OCI-LY7 (cell line): ENCODE measurements around the gene ZBTB47. TPM values are rescaled to one million over a fixed set of nuclear protein-coding genes. Genes with fewer than 3 reads are reported as not detected.

Experiments
- BruUV-seq: library from RNA; stranded (reverse); fragments of 400-500 nt; replicated peaks from 2 replicates; lab custom pipeline; 2021; lab: Mats Ljungman, UMichigan
- CTCF ChIA-PET: fragments of 300-600 bp; sonication (Branson Sonifier 250); formaldehyde crosslinking; loops from one replicate; lab custom pipeline; 2022; ENCODE audit warnings: antibody characterized with exemption; ENCODE audit not compliant: unreplicated experiment; lab: Charles Lee
- POLR2A ChIA-PET: fragments of 300-600 bp; sonication (Branson Sonifier 250); formaldehyde crosslinking; loops from one replicate; lab custom pipeline; 2022; ENCODE audit warnings: antibody characterized with exemption; lab: Charles Lee
- DNase-seq: peaks from one replicate; pipeline ENCODE4 v3.0.0-alpha.2; 2015; ENCODE audit warnings: low spot score
- H2AFZ ChIP-seq: fragments of 200-600 bp; sonication (generic), shearing (Covaris generic); 2 replicates; pipeline ENCODE4 v1.6.1; 2014; ENCODE audit warnings: mild to moderate bottlenecking, antibody characterized with exemption, low read length, moderate library complexity
- H3K27ac ChIP-seq: fragments of 200-600 bp; sonication (generic); 2 replicates; pipeline ENCODE4 v1.5.1; 2014; ENCODE audit warnings: mixed run types, low read depth, mild to moderate bottlenecking, moderate library complexity, low read length, inconsistent platforms; ENCODE audit not compliant: poor library complexity, severe bottlenecking
- H3K36me3 ChIP-seq: fragments of 200-600 bp; sonication (generic); 2 replicates; pipeline ENCODE4 v1.6.1; 2014; ENCODE audit warnings: mild to moderate bottlenecking, antibody characterized with exemption, low read length, moderate library complexity, mixed read lengths; ENCODE audit not compliant: insufficient read depth
- H3K4me1 ChIP-seq: fragments of 200-600 bp; sonication (generic); 2 replicates; pipeline ENCODE4 v1.5.1; 2014; ENCODE audit warnings: mild to moderate bottlenecking, low read length; ENCODE audit not compliant: insufficient read depth, poor library complexity, severe bottlenecking
- H3K4me2 ChIP-seq: fragments of 200-600 bp; sonication (generic); 2 replicates; pipeline ENCODE4 v1.6.1; 2014; ENCODE audit warnings: mild to moderate bottlenecking, low read length
- H3K4me3 ChIP-seq: fragments of 200-600 bp; sonication (generic); 2 replicates; pipeline ENCODE4 v1.5.1; 2014; ENCODE audit warnings: mild to moderate bottlenecking, low read depth, low read length; ENCODE audit not compliant: poor library complexity, severe bottlenecking
- H3K79me2 ChIP-seq: fragments of 200-600 bp; sonication (generic); 2 replicates; pipeline ENCODE4 v1.6.1; 2016; ENCODE audit warnings: low read depth, mild to moderate bottlenecking, low read length, moderate library complexity, mixed read lengths; ENCODE audit not compliant: insufficient read depth
- H3K9me2 ChIP-seq: fragments of 200-600 bp; sonication (generic); 2 replicates; pipeline ENCODE4 v1.6.1; 2016; ENCODE audit warnings: mild to moderate bottlenecking, low read length, mixed read lengths; ENCODE audit not compliant: insufficient read depth
- H3K9me3 ChIP-seq: fragments of 200-600 bp; sonication (generic); 2 replicates; pipeline ENCODE4 v1.6.1; 2014; ENCODE audit warnings: mild to moderate bottlenecking, mixed run types, low read length, mixed read lengths
- H4K20me1 ChIP-seq: fragments of 200-600 bp; sonication (generic); 2 replicates; pipeline ENCODE4 v1.6.1; 2014; ENCODE audit warnings: mild to moderate bottlenecking, antibody characterized with exemption, low read length, moderate library complexity, mixed read lengths; ENCODE audit not compliant: insufficient read depth
- EZH2phosphoT487 ChIP-seq: fragments of 200-600 bp; sonication (generic); IDR thresholded peaks from 2 replicates; pipeline ENCODE4 v1.6.1; 2018; ENCODE audit warnings: low read depth, borderline replicate concordance, mild to moderate bottlenecking, mixed run types, antibody characterized with exemption, low read length, moderate library complexity, mixed read lengths
- intact Hi-C: fragments of 100-400 bp; cut with micrococcal nuclease; formaldehyde crosslinking; loops from one replicate; pipeline ENCODE4 v1.10.0; 2022; ENCODE audit not compliant: unreplicated experiment
- total RNA-seq, 2 experiments: library from RNA; depleted of rRNA in 1 of 2; stranded (reverse); fragments of >200 nt in 1 of 2; shearing (Covaris generic) in 1 of 2; gene quantifications; 2 replicates each; pipeline ENCODE4 v1.2.3, GENCODE V29; 2014 to 2022
- TF ChIP-seq, protein P1 (sequence below): fragments of 200-600 bp; sonication (generic); conservative IDR thresholded peaks from 2 replicates; pipeline ENCODE4 v1.5.1; 2014; ENCODE audit warnings: mild to moderate bottlenecking, antibody characterized with exemption, low read length, moderate library complexity, mixed read lengths

ZBTB47 gene
- total RNA-seq, 2 experiments from 2014 or later: 0.09 TPM; not detected in 1

DNA sequence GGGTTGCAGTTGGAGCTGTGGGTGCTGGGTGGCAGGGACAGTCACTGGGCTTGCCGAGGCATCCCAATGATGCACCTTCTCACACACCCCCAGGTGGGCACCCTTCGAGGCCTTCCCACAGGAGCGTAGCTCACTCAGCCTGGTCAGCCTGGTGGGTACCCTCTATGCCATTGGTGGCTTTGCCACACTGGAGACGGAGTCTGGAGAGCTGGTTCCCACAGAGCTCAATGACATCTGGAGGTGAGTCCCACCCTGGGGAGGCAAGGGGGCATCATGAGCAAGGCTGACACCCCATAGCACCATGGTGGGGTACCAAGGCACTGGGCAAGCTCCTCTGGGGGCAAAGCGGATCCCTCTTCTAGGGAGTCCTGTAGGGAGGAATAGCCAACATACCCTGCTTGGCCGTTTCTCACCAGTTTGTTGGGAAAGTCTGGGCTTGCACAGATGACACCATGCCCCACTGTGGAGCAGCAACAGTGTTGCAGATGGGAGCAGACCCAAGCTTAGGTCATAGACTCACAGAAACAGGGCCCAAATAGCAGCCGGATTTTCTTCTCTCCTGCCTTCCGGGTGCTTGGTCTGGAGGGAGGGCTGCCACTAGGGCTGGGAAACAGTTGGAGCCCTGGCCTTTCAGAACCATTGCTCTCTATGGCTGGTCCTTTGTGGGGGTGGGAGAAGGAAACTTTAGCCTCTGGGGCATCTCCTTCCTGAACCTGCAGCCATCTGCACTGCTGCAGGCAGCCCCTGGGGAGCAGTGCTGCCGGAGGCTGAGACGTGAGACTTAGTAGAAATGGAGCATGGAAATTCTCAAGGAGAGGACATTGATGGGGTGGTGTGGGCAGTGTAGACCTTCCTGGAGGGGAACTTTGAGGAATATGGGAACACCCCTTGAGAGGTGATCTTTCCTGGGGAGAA is 37.5 kb downstream of the ZBTB47 start:
- Histone ChIP-seq H3K9me2 (no peaks in the 10 kb centered on the region), H3K4me3 (no peak overlapping the region), H2AFZ (no peak overlapping the region), H3K79me2 (no peaks in the 10 kb centered on the region), H3K9me3 (no peaks in the 10 kb centered on the region), H3K36me3 (no peaks in the 10 kb centered on the region), H3K27ac (no peak overlapping the region), H4K20me1 (no peaks in the 10 kb centered on the region), H3K4me1 (no peaks in the 10 kb centered on the region), H3K4me2 (no peak overlapping the region)
- DNase-seq: no peak
- CTCF ChIA-PET: no interaction called here
- BruUV-seq: no TSS peak
- intact Hi-C loops: no loop called here
- TF ChIP-seq EZH2phosphoT487: no peak
- TF ChIP-seq, protein P1, sequence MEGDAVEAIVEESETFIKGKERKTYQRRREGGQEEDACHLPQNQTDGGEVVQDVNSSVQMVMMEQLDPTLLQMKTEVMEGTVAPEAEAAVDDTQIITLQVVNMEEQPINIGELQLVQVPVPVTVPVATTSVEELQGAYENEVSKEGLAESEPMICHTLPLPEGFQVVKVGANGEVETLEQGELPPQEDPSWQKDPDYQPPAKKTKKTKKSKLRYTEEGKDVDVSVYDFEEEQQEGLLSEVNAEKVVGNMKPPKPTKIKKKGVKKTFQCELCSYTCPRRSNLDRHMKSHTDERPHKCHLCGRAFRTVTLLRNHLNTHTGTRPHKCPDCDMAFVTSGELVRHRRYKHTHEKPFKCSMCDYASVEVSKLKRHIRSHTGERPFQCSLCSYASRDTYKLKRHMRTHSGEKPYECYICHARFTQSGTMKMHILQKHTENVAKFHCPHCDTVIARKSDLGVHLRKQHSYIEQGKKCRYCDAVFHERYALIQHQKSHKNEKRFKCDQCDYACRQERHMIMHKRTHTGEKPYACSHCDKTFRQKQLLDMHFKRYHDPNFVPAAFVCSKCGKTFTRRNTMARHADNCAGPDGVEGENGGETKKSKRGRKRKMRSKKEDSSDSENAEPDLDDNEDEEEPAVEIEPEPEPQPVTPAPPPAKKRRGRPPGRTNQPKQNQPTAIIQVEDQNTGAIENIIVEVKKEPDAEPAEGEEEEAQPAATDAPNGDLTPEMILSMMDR: no peak
- POLR2A ChIA-PET: no interaction called here

DNA sequence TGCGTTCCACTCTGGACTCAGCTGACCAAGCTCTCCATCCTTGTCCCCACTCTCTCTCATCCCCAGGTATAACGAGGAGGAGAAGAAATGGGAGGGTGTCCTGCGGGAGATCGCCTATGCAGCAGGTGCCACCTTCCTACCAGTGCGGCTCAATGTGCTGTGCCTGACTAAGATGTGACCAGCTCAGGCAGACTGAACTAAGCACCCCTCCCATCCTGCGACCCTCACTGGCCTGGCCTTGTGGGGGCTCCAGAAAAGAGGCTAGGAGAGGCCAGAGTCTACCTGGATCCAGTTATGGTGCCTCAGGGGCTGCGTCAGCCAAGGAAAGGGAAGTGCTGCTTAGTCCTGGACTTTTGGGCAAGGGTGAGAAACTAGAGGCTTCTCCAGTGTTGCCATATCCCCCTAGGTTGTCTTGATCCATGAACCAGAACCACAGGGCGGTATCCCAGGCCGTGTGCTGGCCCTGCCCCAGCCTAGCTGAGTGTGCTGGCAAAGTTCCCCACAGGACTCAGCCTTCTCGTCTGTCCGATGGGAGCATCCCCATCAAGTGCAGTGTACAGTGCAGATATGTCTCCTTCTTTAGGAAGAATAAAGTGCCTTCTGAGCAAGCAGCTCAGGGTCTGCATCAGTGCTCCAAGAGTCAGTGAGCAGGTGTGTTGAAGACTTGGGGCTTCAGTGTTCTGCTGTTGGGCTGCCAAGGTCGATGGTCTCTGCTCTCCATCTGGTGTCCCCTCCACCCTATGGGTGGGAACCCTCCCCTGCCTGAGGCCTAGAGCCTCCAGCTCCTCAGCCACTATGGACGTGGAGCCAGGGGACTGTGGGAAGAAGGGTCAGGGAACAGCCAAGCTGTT is 38.5 kb downstream of the ZBTB47 start:
- Histone ChIP-seq H3K4me1 (no peaks in the 10 kb centered on the region), H3K4me2 (no peak overlapping the region)

More for the DNA sequence above, 38.5 kb downstream of the ZBTB47 start:
- ChIA-PET CTCF (no interaction called here), POLR2A (no interaction called here)
- DNase-seq: no peak
- no peaks in the 10 kb centered on the region for H3K9me3 ChIP-seq
- no peaks in the 10 kb centered on the region for H3K9me2 ChIP-seq
- H3K27ac ChIP-seq: no peak overlapping the region
- H4K20me1 ChIP-seq: no peaks in the 10 kb centered on the region
- H3K36me3 ChIP-seq: no peaks in the 10 kb centered on the region
- TF ChIP-seq EZH2phosphoT487: no peak
- TF ChIP-seq, protein P1: no peak
- no peak overlapping the region for H2AFZ ChIP-seq
- no peaks in the 10 kb centered on the region for H3K79me2 ChIP-seq
- no peak overlapping the region for H3K4me3 ChIP-seq
- BruUV-seq: no TSS peak
- intact Hi-C loops: no loop called here
